ENCODE data around the gene GGCT.
"Not testable (repeated sequence)": the region's sequence is repeated elsewhere in the genome, so short reads cannot be mapped to it uniquely, and the experiment has no call there.

GGCT gene

DNA sequence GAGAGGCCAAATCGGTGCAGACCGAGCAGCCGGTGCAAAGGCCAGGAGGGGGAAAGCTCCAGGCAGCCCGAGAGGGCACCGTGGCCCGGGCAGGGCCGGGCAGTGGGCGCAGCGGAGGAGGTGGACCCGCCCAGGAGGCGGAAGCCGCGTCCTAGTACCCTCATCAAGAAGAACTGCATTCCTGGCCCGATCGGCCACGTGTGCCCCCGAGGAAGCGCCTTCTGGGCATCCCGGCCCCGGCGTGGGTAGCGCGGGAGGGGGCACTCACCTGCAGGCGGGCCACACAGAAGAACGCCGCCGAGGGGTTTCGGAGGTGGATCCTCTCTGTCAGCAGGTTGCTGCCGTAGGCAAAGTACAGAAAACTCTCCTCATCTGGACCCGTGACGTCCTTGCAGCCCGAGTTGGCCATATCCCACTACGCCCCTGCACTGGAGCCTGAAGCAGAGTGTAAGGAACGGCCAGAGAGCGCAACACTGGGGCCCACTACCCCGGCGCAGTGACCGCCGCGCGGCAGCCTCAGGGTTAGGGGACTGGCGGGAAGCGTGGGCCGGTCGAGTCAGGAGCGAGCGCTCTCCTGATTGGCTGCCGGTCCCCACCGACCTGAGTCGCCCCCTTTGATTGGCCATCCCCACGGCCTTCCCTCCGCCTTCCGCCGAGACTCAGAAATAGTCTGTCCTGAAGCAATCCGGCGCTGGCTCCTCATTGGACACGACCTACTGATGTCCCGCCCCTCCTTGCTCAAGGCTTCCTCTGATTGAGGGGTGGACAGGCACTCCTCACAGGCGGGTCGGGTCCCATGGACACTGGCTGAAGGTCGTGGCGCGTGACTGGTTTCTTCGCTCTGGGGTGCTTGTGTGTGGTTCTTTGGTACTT is at the start of gene GGCT:
Gene GGCT (minus strand): TSS at position 529 of the 873 bp plus-strand sequence. CDS start 120 bp downstream, at position 409.
- peak; percentile 97 to 98 for DNase-seq

GRCh38 chr7:30553546-30553945 is 48.9 kb upstream of the GGCT start:
- DNase-seq, result no peak

- no peak for DNase-seq
These were observed 48.5 kb upstream of the GGCT start for GRCh38 chr7:30553141-30553540.

GRCh38 chr7:30552330-30552729 is 47.7 kb upstream of the GGCT start:
- no peak for DNase-seq

GRCh38 chr7:30549931-30550493 is 45.4 kb upstream of the GGCT start:
- DNase-seq, result no peak

DNA sequence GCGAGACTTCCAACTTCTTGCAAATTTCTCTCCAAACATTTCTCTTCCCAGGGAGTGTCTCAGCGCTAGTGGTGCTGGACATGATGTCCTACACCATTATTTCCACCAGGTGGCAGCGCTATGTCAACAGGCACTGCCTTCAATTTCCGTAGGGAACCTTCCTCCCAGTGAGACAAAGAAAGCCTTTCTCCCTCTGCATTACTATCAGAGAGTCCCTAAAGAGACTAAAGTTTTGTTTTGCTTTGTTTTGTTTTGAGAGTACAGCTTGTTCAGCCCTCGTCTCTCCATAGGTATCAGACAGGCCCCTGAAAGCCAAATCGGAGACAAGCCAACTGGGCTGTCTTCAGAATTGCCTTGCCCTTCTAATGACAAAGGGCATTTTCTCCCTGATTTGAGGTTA is 44.2 kb upstream of the GGCT start:
- peak; percentile 27 to 33 for DNase-seq

DNA sequence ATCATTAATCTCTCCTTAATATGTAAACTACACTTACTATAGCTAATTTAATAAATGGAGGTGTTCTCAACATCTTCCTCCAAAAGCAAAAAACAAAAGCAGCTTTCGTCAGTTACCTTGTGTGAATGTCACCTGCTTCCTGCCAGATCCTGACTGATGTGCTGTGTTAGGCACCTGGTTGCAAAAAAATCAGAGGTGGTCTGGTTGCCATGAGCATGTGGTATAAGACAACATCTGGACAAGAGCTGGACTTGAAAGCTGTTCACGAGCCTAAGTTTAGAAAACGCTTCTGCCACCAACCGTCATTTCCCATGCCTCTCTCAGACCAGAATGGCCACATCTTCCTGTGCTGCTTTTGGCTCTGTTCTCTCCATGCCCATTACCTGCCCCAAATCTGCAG is 42.0 kb upstream of the GGCT start:
- no peak for DNase-seq

DNA sequence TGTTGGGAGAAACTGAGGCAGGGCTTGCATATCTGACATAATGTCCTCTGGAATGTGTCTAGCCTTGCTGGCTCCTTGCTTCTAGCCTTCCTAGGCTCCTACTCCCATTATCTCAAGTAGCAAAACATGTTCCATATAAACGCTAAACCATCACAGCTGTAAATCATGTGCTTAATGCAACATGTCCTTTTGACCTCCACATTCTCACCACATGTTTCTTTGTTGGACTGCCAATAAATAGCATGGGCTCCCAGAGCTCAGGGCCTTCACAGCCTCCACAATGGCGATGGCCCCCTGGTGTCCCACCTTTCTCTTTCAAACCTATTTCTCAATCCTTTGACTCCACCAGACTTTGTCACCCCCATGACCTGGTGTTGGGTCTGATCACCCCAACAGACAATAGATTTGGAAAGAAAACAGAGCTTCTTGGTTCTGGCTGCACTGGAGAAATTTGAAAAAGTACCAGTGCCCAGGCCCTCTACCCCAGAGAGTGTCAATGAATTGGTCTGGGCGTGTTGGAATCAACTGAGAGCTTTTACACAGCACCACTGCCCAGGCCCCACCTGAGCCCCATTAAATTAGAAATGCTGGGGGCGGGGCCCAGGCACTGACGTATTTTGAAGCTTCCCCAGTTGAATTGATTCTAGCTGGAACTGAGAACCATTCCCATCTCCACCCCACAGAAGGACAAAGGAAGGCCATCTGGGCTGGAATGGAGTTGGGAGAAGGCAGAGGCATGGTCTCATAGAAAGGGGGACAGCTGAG is 41.3 kb upstream of the GGCT start:
- no peak for DNase-seq

- DNase-seq, result no peak
These were observed 39.3 kb upstream of the GGCT start for GRCh38 chr7:30543813-30544525.

- not testable (repeated sequence) for DNase-seq
These were observed 38.5 kb upstream of the GGCT start for GRCh38 chr7:30543115-30543514.

DNA sequence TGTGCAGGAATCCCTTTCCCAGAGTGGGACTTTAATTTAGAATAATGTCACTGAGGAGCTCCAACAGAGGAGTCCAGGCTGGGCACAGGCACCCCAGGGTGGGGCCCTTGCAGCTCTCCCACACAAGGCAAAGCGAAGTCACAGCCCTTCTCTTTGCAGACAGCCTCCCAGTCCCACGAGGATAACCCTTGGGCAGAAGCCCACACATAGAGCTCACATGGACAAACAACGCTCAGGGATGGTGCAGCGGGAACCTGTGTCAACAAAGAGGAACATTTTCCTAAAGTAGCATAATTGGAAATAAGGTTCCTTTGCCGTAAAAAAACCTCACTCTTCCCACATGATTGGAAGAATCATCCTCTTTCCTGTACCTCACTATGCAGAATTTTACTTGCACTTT is 29.3 kb upstream of the GGCT start:
- DNase-seq, result no peak

DNA sequence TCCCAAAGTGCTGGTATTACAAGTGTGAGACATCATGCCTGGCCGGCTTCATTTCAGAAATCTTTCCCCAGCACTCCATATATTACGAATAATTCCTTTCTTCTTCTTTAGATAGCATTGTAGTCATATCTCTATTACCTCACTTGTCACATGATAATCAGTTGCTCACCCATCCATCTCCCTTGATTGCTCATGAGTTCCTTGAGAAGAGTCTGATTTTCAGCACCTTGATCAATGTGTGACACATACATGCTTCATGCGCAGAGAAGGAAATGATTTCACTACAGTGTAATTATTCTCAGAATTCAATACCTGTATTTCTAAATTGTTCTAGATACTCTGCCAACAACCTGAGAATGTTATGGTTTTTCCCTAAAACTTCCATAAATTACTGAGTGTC is 26.7 kb upstream of the GGCT start:
- no peak for DNase-seq

DNA sequence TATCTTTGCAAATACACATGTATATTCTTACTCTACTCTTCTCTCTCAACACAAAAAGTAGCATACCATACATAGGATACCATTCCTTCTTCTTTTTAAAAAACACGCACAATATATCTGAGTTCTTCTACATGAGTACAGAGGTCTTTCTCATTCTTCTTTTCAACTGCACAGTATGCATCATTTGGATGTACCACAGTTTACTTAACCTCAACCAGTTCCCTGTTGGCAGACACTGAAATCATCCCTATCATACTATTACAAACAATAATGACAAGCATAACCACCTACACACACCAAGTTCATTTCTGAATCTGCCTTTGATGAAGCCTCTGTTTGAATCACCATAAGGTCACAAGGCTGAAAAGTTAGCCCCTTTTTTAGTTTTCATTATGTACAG is 25.7 kb upstream of the GGCT start:
- DNase-seq, result no peak

DNA sequence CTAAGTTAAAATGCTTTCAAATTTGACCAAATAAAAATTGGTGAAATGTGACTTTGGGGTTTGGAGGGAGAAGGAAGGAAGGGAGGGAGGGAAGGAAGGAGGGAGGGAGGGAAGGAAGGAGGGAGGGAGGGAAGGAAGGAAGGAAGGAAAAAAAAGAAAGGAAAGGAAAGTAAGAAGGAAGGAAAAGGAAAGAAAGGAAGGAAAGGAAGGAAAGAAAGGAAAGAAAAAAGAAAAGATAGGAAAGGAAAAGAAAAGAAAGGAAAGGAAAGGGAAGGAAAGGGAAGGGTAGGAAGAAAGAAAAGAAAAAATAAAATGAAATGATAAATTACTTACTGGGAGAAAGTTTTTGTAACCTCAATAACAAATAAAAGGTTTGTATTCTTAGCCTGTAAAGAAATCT is 24.1 kb upstream of the GGCT start:
- DNase-seq, result no peak

DNA sequence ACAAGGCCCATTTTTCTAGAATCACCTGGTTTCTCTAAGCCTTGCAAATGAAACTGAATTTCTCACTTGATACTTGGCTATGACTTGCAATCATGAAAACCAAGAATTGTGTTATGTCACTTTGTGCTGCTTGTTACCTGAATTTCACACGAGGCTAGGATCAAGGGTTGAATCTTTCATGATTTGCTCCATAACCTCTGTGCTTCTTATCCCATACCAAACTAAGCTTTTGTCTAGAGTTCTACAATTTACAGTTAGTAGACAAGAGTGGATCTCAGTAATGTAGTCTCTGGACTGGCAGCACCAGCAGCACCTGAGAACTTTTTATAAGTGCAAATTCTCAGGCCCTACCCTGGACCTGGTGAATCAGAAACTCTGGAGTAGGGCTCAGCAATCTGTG is 22.7 kb upstream of the GGCT start:
- not testable (repeated sequence) for DNase-seq

DNA sequence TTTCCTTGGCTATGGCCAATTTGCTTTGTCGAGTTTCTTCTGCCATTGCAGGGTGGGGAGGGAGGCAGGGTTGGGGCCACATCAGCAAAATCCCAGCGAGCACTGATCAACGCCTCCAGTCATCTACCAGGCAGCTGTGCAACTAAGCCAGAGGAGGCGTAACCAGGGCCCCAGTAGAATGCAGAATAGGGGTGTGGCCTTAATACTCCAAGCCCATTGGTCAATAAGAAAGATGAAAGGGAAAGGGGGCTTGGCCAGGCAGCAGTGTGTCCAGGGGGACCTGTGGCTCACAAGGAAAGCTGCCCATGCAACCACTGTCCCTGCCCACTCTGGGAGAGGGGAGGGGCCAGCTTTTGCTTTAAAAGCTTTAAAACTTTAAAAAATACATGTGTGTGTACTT is 21.5 kb upstream of the GGCT start:
- DNase-seq, result no peak

DNA sequence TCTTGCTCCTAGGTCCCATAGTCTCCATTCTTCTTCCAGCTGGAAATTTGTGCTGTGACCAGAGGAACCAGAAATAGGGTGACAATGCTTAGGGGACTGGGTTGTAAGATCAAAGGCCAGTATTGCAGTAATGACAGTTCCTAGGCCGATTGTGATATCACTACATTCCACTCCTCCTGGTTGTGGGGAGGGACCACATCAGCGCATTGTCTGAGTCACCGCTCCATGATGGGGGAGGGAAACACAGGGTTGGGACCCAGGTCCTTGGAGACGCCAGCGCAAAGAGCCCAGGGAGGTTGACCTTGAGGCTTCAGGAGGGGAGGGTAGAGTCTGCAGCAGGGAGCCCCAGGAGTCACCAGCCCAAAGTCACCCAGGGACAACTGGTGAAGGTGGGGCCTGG is 20.8 kb upstream of the GGCT start:
- DNase-seq, result no peak

GRCh38 chr7:30524545-30524944 is 19.9 kb upstream of the GGCT start:
- DNase-seq, result no peak

DNA sequence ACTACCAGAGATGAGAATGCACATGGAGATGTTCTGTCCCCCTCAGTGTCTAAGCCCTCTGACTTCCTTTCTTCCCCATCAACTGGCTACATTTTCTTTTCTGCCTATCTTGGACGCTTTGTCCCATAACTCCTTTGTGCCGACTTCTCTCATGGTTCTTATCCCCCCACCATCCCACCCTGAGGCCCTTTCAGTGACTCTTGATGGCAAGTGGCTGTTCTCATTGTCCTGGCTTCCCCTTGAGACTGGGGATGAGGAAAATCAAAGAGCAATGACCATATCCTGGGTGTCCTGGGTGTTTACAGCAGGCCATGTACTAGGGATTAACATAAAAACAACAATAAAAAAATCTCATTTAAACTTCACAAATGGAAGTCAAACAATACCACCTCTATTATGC is 18.8 kb upstream of the GGCT start:
- no peak for DNase-seq

DNA sequence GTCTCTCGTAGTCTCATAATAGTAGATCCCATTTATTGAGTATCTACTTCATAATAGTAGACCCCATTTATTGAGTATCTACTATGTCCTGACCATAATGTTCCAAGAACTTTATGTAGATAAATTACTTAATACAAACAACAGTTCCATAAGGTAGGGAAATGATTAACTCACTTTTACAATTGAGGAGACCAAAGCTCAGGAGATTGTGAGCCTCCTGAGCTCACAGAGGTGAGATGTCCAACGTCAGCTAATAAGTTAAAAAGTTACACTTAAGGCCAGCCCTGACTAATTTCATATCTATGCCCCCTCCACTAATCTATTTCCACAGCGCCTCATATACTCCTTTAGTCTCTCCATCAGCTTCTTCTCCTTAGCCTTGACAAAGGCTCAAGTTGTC is 17.5 kb upstream of the GGCT start:
- DNase-seq, result no peak

- no peak for DNase-seq
These were observed 16.9 kb upstream of the GGCT start for GRCh38 chr7:30521532-30521931.

GRCh38 chr7:30519122-30519521 is 14.5 kb upstream of the GGCT start:
- no peak for DNase-seq

DNA sequence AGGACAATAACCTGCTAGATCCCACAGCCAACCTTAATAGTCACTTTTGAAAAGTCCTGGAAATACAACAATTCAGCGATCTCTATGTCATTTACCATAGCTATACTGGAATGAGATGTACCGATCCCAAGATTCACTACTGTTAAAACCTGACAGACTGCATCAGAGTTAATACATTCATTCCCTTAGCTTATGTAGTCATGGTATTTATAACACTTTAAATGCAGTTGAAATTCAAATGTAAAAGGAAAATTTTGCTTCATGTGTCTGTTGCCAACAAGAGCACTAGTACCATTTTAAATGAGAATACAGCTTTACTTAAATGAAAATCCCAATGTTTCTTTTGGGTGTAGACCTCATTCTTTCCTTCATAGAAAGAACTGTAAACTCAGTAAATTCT is 11.1 kb upstream of the GGCT start:
- DNase-seq, result no peak

All from CD4-positive, alpha-beta T cell treated with Interleukin-4 for 1 hour (primary cell).